ENCODE measurements around the gene BOLA3.

BOLA3 gene

GRCh38 chr2:74155830-74156229, 8.1 kb upstream of the BOLA3 start:
- no peaks in the 10 kb centered on the region for H3K4me1 Mint-ChIP-seq
- no peak overlapping the region for H3K27ac Mint-ChIP-seq
- no peak for DNase-seq
- TF ChIP-seq CTCF (IDR thresholded peaks at IDR 0.05) = no peak
- H3K36me3 Mint-ChIP-seq (ENCODE audit: low read depth) = peaks cover 61% of the 10 kb centered on the region
- H3K27me3 Mint-ChIP-seq (ENCODE audit: low read depth, poor library complexity) = no peaks in the 10 kb centered on the region
- H3K4me3 Mint-ChIP-seq = no peak overlapping the region
- no peaks in the 10 kb centered on the region for H3K9me3 Mint-ChIP-seq

GRCh38 chr2:74152954-74153353, 5.2 kb upstream of the BOLA3 start:
- Mint-ChIP-seq H3K36me3 (ENCODE audit: low read depth) (peaks cover 47% of the 10 kb centered on the region), H3K9me3 (no peaks in the 10 kb centered on the region)
- no peak for DNase-seq

GRCh38 chr2:74149570-74150319, 2.0 kb upstream of the BOLA3 start:
- no peak for TF ChIP-seq CTCF (IDR thresholded peaks at IDR 0.05)
- H3K27ac Mint-ChIP-seq = no peak overlapping the region
- peak overlapping the region; percentile 63 for H3K4me3 Mint-ChIP-seq

More at GRCh38 chr2:74152954-74153353, 5.2 kb upstream of the BOLA3 start:
- H3K27ac Mint-ChIP-seq = no peak overlapping the region
- H3K27me3 Mint-ChIP-seq (ENCODE audit: low read depth, poor library complexity) = peaks cover 8% of the 10 kb centered on the region
- H3K4me1 Mint-ChIP-seq = peaks cover 4% of the 10 kb centered on the region
- H3K4me3 Mint-ChIP-seq = no peak overlapping the region
- TF ChIP-seq CTCF (IDR thresholded peaks at IDR 0.05) = no peak

GRCh38 chr2:74149247-74149525, 1.5 kb upstream of the BOLA3 start:
- Mint-ChIP-seq H3K4me3 (no peak overlapping the region), H3K27me3 (ENCODE audit: low read depth, poor library complexity) (peaks cover 8% of the 10 kb centered on the region), H3K4me1 (peaks cover 4% of the 10 kb centered on the region), H3K9me3 (no peaks in the 10 kb centered on the region), H3K36me3 (ENCODE audit: low read depth) (peaks cover 16% of the 10 kb centered on the region), H3K27ac (no peak overlapping the region)
- DNase-seq = no peak
- no peak for TF ChIP-seq CTCF (IDR thresholded peaks at IDR 0.05)

More at GRCh38 chr2:74149570-74150319, 2.0 kb upstream of the BOLA3 start:
- peaks cover 8% of the 10 kb centered on the region for H3K27me3 Mint-ChIP-seq (ENCODE audit: low read depth, poor library complexity)
- peaks cover 16% of the 10 kb centered on the region for H3K36me3 Mint-ChIP-seq (ENCODE audit: low read depth)
- no peaks in the 10 kb centered on the region for H3K9me3 Mint-ChIP-seq
- H3K4me1 Mint-ChIP-seq = peaks cover 4% of the 10 kb centered on the region
- DNase-seq = no peak

- Mint-ChIP-seq H3K4me3 (no peak overlapping the region), H3K27ac (no peak overlapping the region), H3K4me1 (peaks cover 4% of the 10 kb centered on the region), H3K36me3 (ENCODE audit: low read depth) (peaks cover 14% of the 10 kb centered on the region), H3K27me3 (ENCODE audit: low read depth, poor library complexity) (peaks cover 8% of the 10 kb centered on the region), H3K9me3 (no peaks in the 10 kb centered on the region)
- TF ChIP-seq CTCF (IDR thresholded peaks at IDR 0.05) = no peak
- no peak for DNase-seq
Observed at GRCh38 chr2:74148457-74149246, 940 bp upstream of the BOLA3 start.

Data from nephron progenitor cell (in vitro differentiated cells).